HG03064 (cell line): ENCODE measurements around the gene STAP2.

Experiments
- ATAC-seq: cut with Tn5 transposase; IDR thresholded peaks from one replicate; pipeline ENCODE4 v1.9.1; 2021; ENCODE audit warnings: low read depth; ENCODE audit not compliant: unreplicated experiment

Gene STAP2

GRCh38 chr19:4338441-4339355 lies at the start of gene STAP2:
STAP2 (minus strand) TSS chr19:4338827; CDS start chr19:4338753, 74 bp downstream.
- ATAC-seq: no peak

- ATAC-seq: no peak
These were observed 47.6 kb upstream of the STAP2 start for GRCh38 chr19:4386041-4386782.

- no peak for ATAC-seq
These were observed 46.8 kb upstream of the STAP2 start for GRCh38 chr19:4385291-4386040.

GRCh38 chr19:4380254-4380727 lies 41.7 kb upstream of the STAP2 start:
- ATAC-seq: no peak

- no peak for ATAC-seq
These were observed 41.0 kb upstream of the STAP2 start for GRCh38 chr19:4379383-4380253.

GRCh38 chr19:4378886-4379285 lies 40.3 kb upstream of the STAP2 start:
- no peak for ATAC-seq

- no peak for ATAC-seq
These were observed 38.6 kb upstream of the STAP2 start for GRCh38 chr19:4376991-4377781.

GRCh38 chr19:4376671-4376990 lies 38.0 kb upstream of the STAP2 start:
- ATAC-seq: no peak

- ATAC-seq: no peak
These were observed 37.5 kb upstream of the STAP2 start for GRCh38 chr19:4376028-4376670.

- no peak for ATAC-seq
These were observed 36.8 kb upstream of the STAP2 start for GRCh38 chr19:4375164-4376027.

- no peak for ATAC-seq
These were observed 36.0 kb upstream of the STAP2 start for GRCh38 chr19:4374498-4375163.

GRCh38 chr19:4373601-4374497 lies 35.2 kb upstream of the STAP2 start:
- ATAC-seq: no peak

GRCh38 chr19:4373013-4373367 lies 34.4 kb upstream of the STAP2 start:
- no peak for ATAC-seq

GRCh38 chr19:4372165-4373012 lies 33.8 kb upstream of the STAP2 start:
- ATAC-seq: no peak
